Thymus (tissue), 11 donors: Measurements from ENCODE around the gene RDH8. TPM values are rescaled to one million over a fixed set of nuclear protein-coding genes. Genes with fewer than 3 reads are reported as not detected.
"Not testable (repeated sequence)": the region's sequence is repeated elsewhere in the genome, so short reads cannot be mapped to it uniquely, and the experiment has no call there.

Experiments used
- DNase-seq, 9 donors: peaks; one replicate each; pipeline ENCODE4 v3.0.0-alpha.2; 2013; ENCODE audit warnings: low spot score in 9 of 9, low read depth in 6 of 9, missing footprints in 1 of 9
- H3K27ac ChIP-seq, 2 donors: one replicate each; pipeline ENCODE4 v1.5.1; 2013; ENCODE audit warnings: control low read depth in 1 of 2, low read depth in 1 of 2, low read length in 1 of 2, mild to moderate bottlenecking in 1 of 2, moderate library complexity in 1 of 2
- H3K27me3 ChIP-seq, 2 donors: one replicate each; pipeline ENCODE4 v1.5.1; 2013; ENCODE audit warnings: low read length in 1 of 2; ENCODE audit not compliant: control insufficient read depth in 2 of 2, insufficient read depth in 1 of 2
- H3K36me3 ChIP-seq, 2 donors: one replicate each; pipeline ENCODE4 v1.5.1; 2013; ENCODE audit warnings: low read length in 1 of 2, mild to moderate bottlenecking in 1 of 2, moderate library complexity in 1 of 2; ENCODE audit not compliant: control insufficient read depth in 2 of 2, insufficient read depth in 2 of 2
- H3K4me1 ChIP-seq, 2 donors: one replicate each; pipeline ENCODE4 v1.5.1; 2013; ENCODE audit warnings: low read length in 2 of 2; ENCODE audit not compliant: control insufficient read depth in 2 of 2, insufficient read depth in 2 of 2
- H3K4me3 ChIP-seq, 2 donors: one replicate each; pipeline ENCODE4 v1.5.1; 2013; ENCODE audit warnings: low read length in 2 of 2, control low read depth in 1 of 2, mild to moderate bottlenecking in 1 of 2
- H3K9me3 ChIP-seq, 2 donors: one replicate each; pipeline ENCODE4 v1.5.1; 2013; ENCODE audit warnings: low read length in 1 of 2, mild to moderate bottlenecking in 1 of 2; ENCODE audit not compliant: control insufficient read depth in 2 of 2, insufficient read depth in 1 of 2
- WGBS: extraction: QIAGEN DNeasy Blood & Tissue Kit; methylation state at CpG from one replicate; pipeline ENCODE4 v1.1.7; 2013; 5-methylcytosine and 5-hydroxymethylcytosine counted together
- polyA plus RNA-seq: library from polyadenylated mRNA; stranded (reverse); fragments of 200-250 nt; gene quantifications from one replicate; pipeline ENCODE4 v1.2.3, GENCODE V29; 2013
- total RNA-seq: library from RNA; stranded (reverse); fragments of 120-200 nt; gene quantifications from one replicate; pipeline ENCODE4 v1.2.4, GENCODE V29; 2013
- donor health status: healthy.

The RDH8 gene
- total and polyA plus RNA-seq, 2 donors: 0.14 TPM; not detected in 1

GRCh38 chr19:10021446-10021845, 8.2 kb downstream of the RDH8 start:
- no peaks in the 10 kb centered on the region for H3K4me1 ChIP-seq
- no peaks in the 10 kb centered on the region for H3K9me3 ChIP-seq
- no peak overlapping the region for H3K27ac ChIP-seq
- H3K36me3 ChIP-seq: no peaks in the 10 kb centered on the region
- H3K4me3 ChIP-seq: no peak overlapping the region
- H3K27me3 ChIP-seq: no peaks in the 10 kb centered on the region
- WGBS: 91% methylated on average over 23 of the region's 23 CpGs
- no peak for DNase-seq

DNA sequence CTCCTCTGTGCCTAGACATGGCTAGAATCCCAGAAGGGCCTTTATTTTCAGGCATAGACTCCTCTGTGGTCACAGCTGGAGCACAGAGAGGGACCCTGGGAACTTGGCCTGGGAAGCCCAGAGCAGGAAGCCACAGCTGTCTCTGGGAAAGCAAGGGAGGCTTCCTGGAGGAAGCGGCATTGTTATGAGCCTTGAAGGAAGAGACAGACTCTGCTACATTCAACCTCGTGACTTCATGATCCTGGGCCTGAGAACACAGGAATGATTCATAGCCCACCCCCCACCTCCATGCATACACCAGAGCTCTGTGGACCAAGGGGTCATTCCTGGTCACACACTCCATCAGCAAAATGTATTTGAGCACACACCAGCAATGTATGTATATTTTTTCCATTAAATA, 8.6 kb downstream of the RDH8 start:
- Histone ChIP-seq H3K36me3 (no peaks in the 10 kb centered on the region), H3K27me3 (peaks cover 0 to 2% of the 10 kb centered on the region in 2 donors), H3K4me1 (no peaks in the 10 kb centered on the region), H3K9me3 (no peaks in the 10 kb centered on the region), H3K4me3 (no peak overlapping the region), H3K27ac (no peak overlapping the region)
- 87% methylated on average over 2 of the region's 2 CpGs for WGBS
- DNase-seq: no peak

DNA sequence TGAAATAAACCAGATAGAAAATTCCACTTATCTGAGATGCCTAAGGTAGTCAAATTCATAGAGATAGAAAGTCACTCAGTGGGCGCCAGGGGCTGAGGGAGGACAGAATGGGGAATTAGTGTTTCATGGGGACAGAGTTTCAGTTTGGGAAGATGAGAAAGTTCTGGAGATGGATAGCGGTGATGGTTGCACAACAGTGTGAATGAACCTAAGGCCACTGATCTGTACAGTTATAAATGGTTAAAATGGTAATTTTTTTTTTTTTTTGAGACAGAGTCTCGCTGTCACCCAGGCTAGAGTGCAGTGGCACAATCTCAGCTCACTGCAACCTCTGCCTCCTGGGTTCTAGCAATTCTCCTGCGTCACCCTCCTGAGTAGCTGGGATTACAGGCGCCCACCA, 9.8 kb downstream of the RDH8 start:
- H3K4me1 ChIP-seq, H3K4me3 ChIP-seq, H3K36me3 ChIP-seq, H3K9me3 ChIP-seq, DNase-seq, H3K27ac ChIP-seq: not testable (repeated sequence)
- WGBS: 92% methylated on average over 5 of the region's 5 CpGs
- H3K27me3 ChIP-seq: peaks cover 2 to 12% of the 10 kb centered on the region in 2 donors

DNA sequence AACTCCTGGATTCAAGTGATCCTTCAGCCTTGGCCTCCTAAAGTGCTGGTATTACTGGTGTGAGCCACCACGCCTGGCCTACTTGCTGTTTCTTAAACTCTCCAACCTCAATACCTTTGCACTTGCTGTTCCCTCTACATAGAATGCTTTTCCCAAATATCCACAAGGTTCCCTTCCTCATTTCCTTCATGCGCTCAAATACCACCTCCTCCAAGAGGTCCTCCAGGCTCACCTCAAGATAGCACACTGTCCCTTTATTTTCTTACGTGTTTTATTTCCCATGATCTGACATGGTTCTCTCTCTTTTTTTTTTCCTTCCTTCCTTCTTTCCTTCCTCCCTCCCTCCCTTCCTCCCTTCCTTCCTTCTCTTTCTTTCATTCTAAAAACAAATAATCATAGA, 13.5 kb downstream of the RDH8 start:
- Histone ChIP-seq H3K4me3 (no peak overlapping the region), H3K27ac (no peak overlapping the region), H3K36me3 (no peaks in the 10 kb centered on the region), H3K4me1 (no peaks in the 10 kb centered on the region), H3K9me3 (no peaks in the 10 kb centered on the region), H3K27me3 (peaks cover 2 to 17% of the 10 kb centered on the region in 2 donors)
- 92% methylated on average over 3 of the region's 3 CpGs for WGBS
- DNase-seq: no peak

GRCh38 chr19:10027158-10027997, 14.1 kb downstream of the RDH8 start:
- DNase-seq: peak in 8 of 9 donors; percentile 34 to 69 (median 54)
- 14% methylated on average over 29 of the region's 29 CpGs for WGBS
- Histone ChIP-seq H3K9me3 (no peaks in the 10 kb centered on the region), H3K27me3 (peaks cover 2 to 17% of the 10 kb centered on the region in 2 donors), H3K36me3 (no peaks in the 10 kb centered on the region), H3K4me3 (no peak overlapping the region), H3K27ac (no peak overlapping the region), H3K4me1 (no peaks in the 10 kb centered on the region)

DNA sequence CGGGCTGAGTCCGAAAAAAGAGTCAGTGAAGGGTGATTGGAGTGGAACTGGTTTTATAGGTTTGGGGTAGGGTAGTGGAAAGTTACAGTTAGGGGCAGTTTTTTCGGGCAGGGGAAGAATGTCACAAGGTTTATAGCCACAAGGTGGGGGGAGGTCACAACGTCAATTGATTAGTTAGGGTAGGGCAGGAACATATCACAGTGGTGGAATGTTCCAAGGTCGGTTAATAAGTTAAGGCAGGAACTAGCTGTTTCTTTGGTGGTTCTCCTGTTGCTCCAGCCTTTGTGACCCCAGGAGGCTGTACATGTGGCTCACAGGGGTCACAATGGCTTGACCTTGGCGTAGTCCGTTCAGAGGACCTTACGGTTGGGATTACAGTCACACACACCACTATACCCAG, 20.3 kb downstream of the RDH8 start:
- Histone ChIP-seq H3K9me3 (no peaks in the 10 kb centered on the region), H3K27ac (no peak overlapping the region), H3K27me3 (peaks cover 0 to 2% of the 10 kb centered on the region in 2 donors), H3K4me3 (no peak overlapping the region), H3K36me3 (no peaks in the 10 kb centered on the region), H3K4me1 (no peaks in the 10 kb centered on the region)
- no peak for DNase-seq
- WGBS: 83% methylated on average over 8 of the region's 8 CpGs

- Histone ChIP-seq H3K9me3 (peaks cover 0 to 7% of the 10 kb centered on the region in 2 donors), H3K36me3 (no peaks in the 10 kb centered on the region), H3K27me3 (no peaks in the 10 kb centered on the region), H3K4me3 (no peak overlapping the region), H3K4me1 (no peaks in the 10 kb centered on the region), H3K27ac (no peak overlapping the region)
- WGBS: 90% methylated on average over 5 of the region's 5 CpGs
- DNase-seq: no peak
These were observed 23.4 kb downstream of the RDH8 start for GRCh38 chr19:10036601-10037071.

DNA sequence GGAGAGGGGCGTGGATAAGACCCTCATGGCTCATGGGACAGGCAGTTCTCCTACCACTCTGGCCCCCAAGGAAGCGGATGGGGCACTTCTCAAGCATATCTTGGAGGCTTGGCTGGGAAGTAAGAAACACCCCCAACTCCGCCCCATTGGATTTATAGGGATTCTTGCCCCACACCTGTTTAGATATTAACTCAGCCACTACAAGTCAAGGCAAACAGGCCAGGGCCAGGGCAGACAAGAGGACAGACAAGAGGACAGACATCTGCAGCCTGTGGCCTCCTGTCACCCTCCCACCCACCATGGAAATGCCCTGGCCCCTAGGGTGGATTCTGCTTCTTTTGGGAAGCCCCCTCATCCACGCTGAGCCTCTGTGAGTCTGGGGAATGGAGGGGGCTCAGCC, 24.1 kb downstream of the RDH8 start:
- Histone ChIP-seq H3K27ac (no peak overlapping the region), H3K4me3 (no peak overlapping the region), H3K9me3 (peaks cover 0 to 9% of the 10 kb centered on the region in 2 donors), H3K27me3 (no peaks in the 10 kb centered on the region), H3K4me1 (no peaks in the 10 kb centered on the region), H3K36me3 (no peaks in the 10 kb centered on the region)
- DNase-seq: no peak
- WGBS: 83% methylated on average over 4 of the region's 4 CpGs

- Histone ChIP-seq H3K27ac (no peak overlapping the region), H3K4me1 (no peaks in the 10 kb centered on the region), H3K36me3 (no peaks in the 10 kb centered on the region), H3K4me3 (no peak overlapping the region), H3K9me3 (peaks cover 0 to 14% of the 10 kb centered on the region in 2 donors), H3K27me3 (no peaks in the 10 kb centered on the region)
- WGBS: 60% methylated on average over 5 of the region's 5 CpGs
- no peak for DNase-seq
These were observed 24.5 kb downstream of the RDH8 start for GRCh38 chr19:10037809-10038208.
